ENCODE measurements around the gene CAMK1D.
"Not testable (repeated sequence)": the region's sequence is repeated elsewhere in the genome, so short reads cannot be mapped to it uniquely, and the experiment has no call there.

Gene CAMK1D

GRCh38 chr10:12348870-12349628 is at the start of gene CAMK1D:
CAMK1D (plus strand) TSS chr10:12349547.
- DNase-seq (ENCODE audit: low read depth): peak; percentile 80

- not testable (repeated sequence) for DNase-seq (ENCODE audit: low read depth)
Measured at GRCh38 chr10:12301036-12301435, 48.3 kb upstream of the CAMK1D start.

DNA sequence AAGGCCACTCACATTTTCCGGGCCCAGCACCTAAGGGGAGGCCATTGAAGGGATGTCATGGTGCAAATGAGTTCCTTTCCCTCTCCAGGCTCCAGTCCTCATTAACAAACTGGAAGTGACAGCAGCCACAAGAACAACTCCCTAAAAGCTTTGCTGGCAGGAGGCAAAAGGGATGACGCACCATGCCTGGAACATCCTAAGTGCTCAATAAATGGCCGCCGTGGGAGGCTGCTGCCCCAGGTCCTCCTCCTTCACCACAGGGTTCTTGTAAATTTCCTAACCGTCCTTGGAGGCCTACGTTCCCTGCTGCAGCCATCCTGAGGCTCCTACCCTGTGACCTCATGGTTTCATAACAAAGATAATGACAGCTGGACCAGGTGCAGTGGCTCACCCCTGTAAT is 41.3 kb upstream of the CAMK1D start:
- no peak for DNase-seq (ENCODE audit: low read depth)

- no peak for DNase-seq (ENCODE audit: low read depth)
Measured at GRCh38 chr10:12308736-12309375, 40.5 kb upstream of the CAMK1D start.

DNA sequence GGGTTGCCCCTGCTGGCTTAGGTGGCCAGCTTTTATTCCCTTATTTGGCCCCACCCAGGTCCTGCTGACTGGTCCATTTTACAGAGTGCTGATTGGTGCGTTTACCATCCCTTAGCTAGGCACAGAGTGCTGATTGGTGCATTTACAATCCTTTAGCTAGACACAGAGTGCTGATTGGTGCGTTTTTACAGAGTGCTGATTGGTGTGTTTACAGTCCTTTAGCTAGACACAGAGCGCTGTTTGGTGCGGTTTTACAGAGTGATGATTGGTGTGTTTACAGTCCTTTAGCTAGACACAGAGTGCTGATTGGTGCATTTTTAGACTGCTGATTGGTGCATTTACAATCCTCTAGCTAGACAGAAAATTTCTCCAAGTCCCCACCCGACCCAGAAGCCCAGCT is 39.6 kb upstream of the CAMK1D start:
- not testable (repeated sequence) for DNase-seq (ENCODE audit: low read depth)

- DNase-seq (ENCODE audit: low read depth): no peak
Measured at GRCh38 chr10:12314836-12315235, 34.5 kb upstream of the CAMK1D start.

DNA sequence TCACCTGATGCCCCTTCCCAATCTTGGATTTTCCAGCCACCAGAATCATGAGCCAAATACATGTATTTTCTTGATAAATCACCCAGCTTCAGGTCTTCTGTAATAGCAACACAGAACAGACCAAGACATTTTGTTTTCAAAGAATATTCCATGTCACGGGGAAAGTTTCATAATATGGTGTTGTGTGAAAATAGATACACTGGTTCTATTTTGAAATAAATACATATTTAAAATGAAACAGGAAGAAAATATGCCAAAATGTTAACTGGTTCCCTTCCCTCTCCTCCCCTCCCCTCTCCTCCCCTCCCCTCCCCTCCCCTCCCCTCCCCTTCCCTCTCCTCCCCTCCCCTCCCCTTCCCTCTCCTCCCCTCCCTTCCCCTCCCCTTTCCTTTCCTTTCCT is 30.3 kb upstream of the CAMK1D start:
- DNase-seq (ENCODE audit: low read depth): no peak

DNA sequence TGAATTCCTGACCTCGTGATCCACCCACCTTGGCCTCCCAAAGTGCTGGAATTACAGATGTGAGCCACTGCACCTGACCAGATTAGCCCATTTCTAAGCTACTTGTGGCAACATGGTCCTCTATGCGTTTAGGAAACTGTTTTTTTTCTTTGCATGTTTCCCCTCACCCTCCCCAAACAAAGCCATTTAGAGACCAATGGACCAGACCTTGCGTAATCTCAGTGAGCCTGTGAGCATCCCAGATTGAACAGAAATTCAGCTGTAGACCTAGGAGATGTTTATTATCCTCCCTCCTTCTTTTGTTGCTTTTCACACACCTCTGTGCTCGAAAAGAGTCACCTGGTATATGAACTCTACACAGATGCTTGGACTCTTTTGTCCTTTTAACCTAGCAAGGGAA is 28.5 kb upstream of the CAMK1D start:
- no peak for DNase-seq (ENCODE audit: low read depth)

DNA sequence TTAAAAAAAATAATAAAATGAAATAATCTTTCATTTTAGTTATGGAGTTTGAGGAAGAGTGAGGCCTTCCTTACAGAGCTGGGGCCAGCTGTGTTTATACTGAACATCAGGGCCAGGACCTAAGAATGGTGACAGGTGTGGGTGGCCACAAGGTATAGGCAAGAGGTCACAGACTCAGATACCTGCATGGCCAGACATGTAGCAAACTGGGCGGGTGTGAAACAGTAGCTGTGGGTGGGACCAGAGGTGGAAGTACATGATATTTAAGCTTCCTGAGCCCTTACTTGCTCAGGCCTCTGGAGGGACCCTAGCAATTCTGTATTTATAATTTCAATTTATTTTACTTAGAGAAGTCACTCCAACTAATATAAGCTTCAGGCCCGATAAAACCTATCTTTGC is 27.7 kb upstream of the CAMK1D start:
- DNase-seq (ENCODE audit: low read depth): no peak

DNA sequence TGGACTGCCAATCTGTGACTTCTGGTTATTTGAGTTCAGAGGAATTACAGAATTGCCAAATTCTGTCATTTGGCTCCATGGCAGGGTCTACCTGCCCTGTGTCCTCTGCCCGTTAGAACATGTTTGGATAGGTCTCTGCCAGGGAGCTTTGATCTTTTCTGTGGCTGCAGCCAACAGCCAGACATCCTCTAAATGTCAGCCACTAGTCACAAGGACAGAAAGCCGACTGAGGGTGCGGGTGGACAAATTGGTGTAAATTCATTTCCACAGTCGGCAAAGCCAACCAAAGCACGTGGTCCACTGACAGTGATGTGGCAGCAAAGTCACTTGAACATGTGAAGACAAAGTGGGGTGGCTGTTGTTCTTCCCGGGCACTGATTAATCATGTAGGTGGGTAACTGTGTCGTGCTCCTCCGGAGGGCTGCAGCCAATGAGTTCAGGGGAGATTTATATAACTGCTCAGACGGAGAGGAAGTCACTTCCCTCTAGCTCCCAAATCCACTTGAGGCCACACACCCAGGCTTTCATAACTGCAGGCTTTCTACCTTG is 26.7 kb upstream of the CAMK1D start:
- no peak for DNase-seq (ENCODE audit: low read depth)

GRCh38 chr10:12324530-12324929 is 24.8 kb upstream of the CAMK1D start:
- no peak for DNase-seq (ENCODE audit: low read depth)

- no peak for DNase-seq (ENCODE audit: low read depth)
Measured at GRCh38 chr10:12327074-12327473, 22.3 kb upstream of the CAMK1D start.

GRCh38 chr10:12327476-12327875 is 21.9 kb upstream of the CAMK1D start:
- DNase-seq (ENCODE audit: low read depth): no peak

GRCh38 chr10:12328312-12328711 is 21.0 kb upstream of the CAMK1D start:
- not testable (repeated sequence) for DNase-seq (ENCODE audit: low read depth)

- DNase-seq (ENCODE audit: low read depth): no peak
Measured at GRCh38 chr10:12332572-12333379, 16.6 kb upstream of the CAMK1D start.

GRCh38 chr10:12333380-12334185 is 15.8 kb upstream of the CAMK1D start:
- DNase-seq (ENCODE audit: low read depth): no peak

DNA sequence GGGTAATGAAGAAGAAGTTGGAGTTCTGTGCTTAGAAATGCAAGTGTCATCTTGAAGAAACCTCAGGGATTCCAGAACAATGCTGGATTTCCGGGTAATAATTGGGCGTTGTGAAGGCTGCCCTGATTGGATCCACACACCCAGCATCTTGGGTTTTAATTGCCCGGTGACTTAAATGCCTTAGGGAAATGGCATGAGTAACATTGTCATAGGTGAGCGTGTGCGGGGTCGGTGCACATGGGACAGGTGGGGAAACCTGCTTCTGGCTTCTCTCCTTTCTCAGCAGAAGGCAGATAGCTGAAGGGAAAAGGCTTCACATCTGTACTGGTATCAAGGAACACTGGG is 15.2 kb upstream of the CAMK1D start:
- no peak for DNase-seq (ENCODE audit: low read depth)

- DNase-seq (ENCODE audit: low read depth): not testable (repeated sequence)
Measured at GRCh38 chr10:12335169-12335568, 14.2 kb upstream of the CAMK1D start.

- no peak for DNase-seq (ENCODE audit: low read depth)
Measured at GRCh38 chr10:12337453-12338372, 11.6 kb upstream of the CAMK1D start.

GRCh38 chr10:12338981-12339380 is 10.4 kb upstream of the CAMK1D start:
- DNase-seq (ENCODE audit: low read depth): no peak

DNA sequence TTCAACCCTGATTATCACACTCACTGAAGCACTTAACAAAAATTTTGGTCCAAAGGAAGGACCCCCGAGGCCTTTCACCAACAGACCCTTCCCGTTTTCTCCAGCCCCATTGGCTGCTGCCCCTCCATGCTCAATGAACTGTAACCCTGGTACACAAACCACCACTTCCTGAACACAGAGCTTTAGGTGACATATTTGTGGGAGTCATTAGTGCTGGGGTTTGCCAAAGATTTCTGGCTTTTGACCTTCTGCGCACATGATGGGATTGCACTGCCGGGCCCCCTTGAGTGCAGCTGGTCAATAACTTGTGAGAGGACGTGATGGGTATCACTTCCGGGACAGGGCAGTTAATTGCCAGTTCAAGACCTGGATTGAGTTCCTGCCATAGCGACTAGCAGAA is 9.0 kb upstream of the CAMK1D start:
- DNase-seq (ENCODE audit: low read depth): no peak
